A549 (cell line): Measurements from ENCODE around the gene CTNS. TPM values are rescaled to one million over a fixed set of nuclear protein-coding genes. Genes with fewer than 3 reads are reported as not detected.

ENCODE experiments used
- ATAC-seq, 2 experiments: fragments of 200-7000 bp in 1 of 2; fragments of >200 bp in 1 of 2; cut with Nextera tagmentation in 1 of 2; cut with Tn5 transposase in 1 of 2; 3 replicates each; pipeline versions ENCODE4 v1.8.0 to v1.9.1; 2018 to 2020; ENCODE audit warnings: mild to moderate bottlenecking in 1 of 2, moderate library complexity in 1 of 2
- CTCF ChIA-PET: fragments of 300-600 bp; sonication (Branson Sonifier 250); formaldehyde crosslinking; extraction: SDS; loops from one replicate; lab custom pipeline; 2021; ENCODE audit warnings: antibody characterized with exemption, inconsistent platforms; lab: Yijun Ruan, JAX
- POLR2A ChIA-PET: fragments of 350-600 bp; formaldehyde crosslinking; extraction: SDS; loops from one replicate; lab custom pipeline; 2021; ENCODE audit warnings: antibody characterized with exemption, inconsistent platforms; lab: Yijun Ruan, JAX
- DNase-seq, 2 experiments: peaks; one replicate each; pipeline versions ENCODE4 v3.0.0 to v3.0.0-alpha.2; 2011 to 2016; ENCODE audit warnings: low read depth in 1 of 2, low spot score in 1 of 2
- FAIRE-seq: peaks from 2 replicates; lab custom pipeline; 2011; peaks lifted over from hg19 to GRCh38; lab: Jason Lieb, UNC
- H3K27ac ChIP-seq, 2 experiments: fragments of >200 bp; sonication (Bioruptor Twin); formaldehyde crosslinking; 3 replicates each; pipeline ENCODE4 v1.5.1; 2016 to 2017
- H3K4me1 ChIP-seq: fragments of >200 bp; sonication (Bioruptor Twin); formaldehyde crosslinking; 3 replicates; pipeline ENCODE4 v1.6.1; 2016
- H3K4me2 ChIP-seq: fragments of >200 bp; sonication (Bioruptor Twin); formaldehyde crosslinking; 3 replicates; pipeline ENCODE4 v1.6.1; 2016
- H3K4me3 ChIP-seq: fragments of >200 bp; sonication (Bioruptor Twin); formaldehyde crosslinking; 3 replicates; pipeline ENCODE4 v1.5.1; 2016
- H3K9me3 ChIP-seq: fragments of >200 bp; sonication (Bioruptor Twin); formaldehyde crosslinking; 3 replicates; pipeline ENCODE4 v1.6.1; 2016
- ATOH8 ChIP-seq: fragments of 250-450 bp; sonication (Bioruptor Pico); IDR thresholded peaks from 2 replicates; pipeline ENCODE4 v1.5.0; 2020; ENCODE audit warnings: low read depth, mild to moderate bottlenecking, moderate library complexity
- CEBPB ChIP-seq, 2 experiments: fragments of >200 bp in 1 of 2; sonication (Bioruptor Twin) in 1 of 2; formaldehyde crosslinking in 1 of 2; IDR thresholded peaks; 2 replicates each; pipeline ENCODE4 v1.6.1; 2012 to 2016
- CHD4 ChIP-seq: fragments of 200-600 bp; sonication (generic); IDR thresholded peaks from 2 replicates; pipeline ENCODE4 v1.6.1; 2016; ENCODE audit warnings: antibody characterized with exemption, mild to moderate bottlenecking, borderline replicate concordance
- CTCF ChIP-seq: fragments of >200 bp; sonication (Bioruptor Twin); formaldehyde crosslinking; IDR thresholded peaks from 3 replicates; pipeline ENCODE4 v1.5.1; 2016
- EHF ChIP-seq: fragments of 250-450 bp; sonication (Bioruptor Pico); IDR thresholded peaks from 2 replicates; pipeline ENCODE4 v1.5.0; 2020; ENCODE audit warnings: mild to moderate bottlenecking
- ESRRA ChIP-seq: fragments of 150-350 bp; IDR thresholded peaks from 2 replicates; pipeline ENCODE4 v1.6.1; 2014; ENCODE audit warnings: mild to moderate bottlenecking, low read length, borderline replicate concordance
- FOSL2 ChIP-seq, 2 experiments: fragments of 450-650 bp in 1 of 2; fragments of >200 bp in 1 of 2; sonication (Bioruptor Twin) in 1 of 2; formaldehyde crosslinking; IDR thresholded peaks; 2 replicates each; pipeline versions ENCODE4 v1.5.0 to v1.6.1; 2016 to 2020; ENCODE audit warnings: mild to moderate bottlenecking in 1 of 2, moderate library complexity in 1 of 2
- GATA3 ChIP-seq: IDR thresholded peaks from 2 replicates; pipeline ENCODE4 v1.6.1; 2012; ENCODE audit warnings: borderline replicate concordance
- HES2 ChIP-seq: fragments of >200 bp; sonication (Bioruptor Twin); formaldehyde crosslinking; IDR thresholded peaks from 2 replicates; pipeline ENCODE4 v1.6.1; 2016
- JUNB ChIP-seq: fragments of >200 bp; sonication (Bioruptor Twin); formaldehyde crosslinking; IDR thresholded peaks from 2 replicates; pipeline ENCODE4 v1.6.1; 2016
- MYC ChIP-seq: IDR thresholded peaks from 2 replicates; pipeline ENCODE4 v1.6.1; 2012; ENCODE audit warnings: mild to moderate bottlenecking, inconsistent platforms, low read length, improper control_type of control experiment, borderline replicate concordance
- NFE2L2 ChIP-seq: fragments of 150-350 bp; conservative IDR thresholded peaks from 2 replicates; pipeline ENCODE4 v1.6.1; 2014; ENCODE audit warnings: low read length
- PHF8 ChIP-seq: fragments of 200-600 bp; sonication (generic); IDR thresholded peaks from 2 replicates; pipeline ENCODE4 v1.6.1; 2016; ENCODE audit warnings: low read depth, mild to moderate bottlenecking, antibody characterized with exemption, moderate library complexity, borderline replicate concordance
- POLR2AphosphoS2 ChIP-seq: conservative IDR thresholded peaks from 2 replicates; pipeline ENCODE4 v1.6.1; 2012; ENCODE audit warnings: low read length, improper control_type of control experiment, inconsistent platforms
- RAD21 ChIP-seq, 2 experiments: fragments of >200 bp in 1 of 2; sonication (Bioruptor Twin) in 1 of 2; formaldehyde crosslinking in 1 of 2; IDR thresholded peaks in 1 of 2; conservative IDR thresholded peaks in 1 of 2; 2 replicates in 1 of 2; 3 replicates in 1 of 2; pipeline ENCODE4 v1.6.1; 2012 to 2018; ENCODE audit warnings: inconsistent platforms in 1 of 2
- RCOR1 ChIP-seq: fragments of 150-350 bp; IDR thresholded peaks from 2 replicates; pipeline ENCODE4 v1.6.1; 2014; ENCODE audit warnings: antibody characterized with exemption, low read length, low read depth
- SMC3 ChIP-seq: fragments of >200 bp; sonication (Bioruptor Twin); formaldehyde crosslinking; IDR thresholded peaks from 3 replicates; pipeline ENCODE4 v1.6.1; 2018; ENCODE audit warnings: inconsistent platforms
- TFCP2L1 ChIP-seq: fragments of 250-450 bp; sonication (Bioruptor Pico); IDR thresholded peaks from 2 replicates; pipeline ENCODE4 v1.5.0; 2021; ENCODE audit warnings: mild to moderate bottlenecking
- TP53 ChIP-seq: fragments of 250-450 bp; sonication (Bioruptor Pico); IDR thresholded peaks from 2 replicates; pipeline ENCODE4 v1.5.0; 2021; ENCODE audit warnings: mild to moderate bottlenecking, moderate library complexity
- USF2 ChIP-seq: fragments of 450-650 bp; IDR thresholded peaks from 2 replicates; pipeline ENCODE4 v1.6.1; 2014; ENCODE audit warnings: antibody characterized with exemption
- WGBS: methylation state at CpG from one replicate; pipeline ENCODE4 v1.1.6; 2017; ENCODE audit errors: missing lambda C conversion rate; 5-methylcytosine and 5-hydroxymethylcytosine counted together
- polyA plus RNA-seq, 4 experiments: library from polyadenylated mRNA; depleted of rRNA in 3 of 4; stranded (reverse); fragments of >200 nt; fragmentation: RNase III in 1 of 4; extraction: RNeasy Plus Mini Kit Qiagen cat#74134 plus additional on column Dnase treatment in 1 of 4; gene quantifications; 2 replicates in 3 of 4; 3 replicates in 1 of 4; pipeline ENCODE4 v1.2.3, GENCODE V29; 2011 to 2017

Gene CTNS
- polyA plus RNA-seq, 2 of the 4 experiments (the other 2 are of a cell fraction): 6.5 to 20.3 TPM

- Histone ChIP-seq H3K27ac (no peak overlapping the region), H3K4me1 (no peaks in the 10 kb centered on the region), H3K4me2 (no peak overlapping the region), H3K9me3 (no peaks in the 10 kb centered on the region), H3K4me3 (no peak overlapping the region)
- CTCF ChIA-PET: interaction anchor here (1.2 kb wide), 1 partner anchor 57 kb away, joined by 5 read pairs; no protein-coding TSS in a partner anchor
- no peak for TF ChIP-seq JUNB
- no peak for TF ChIP-seq ESRRA
- no peak for TF ChIP-seq CEBPB (IDR thresholded peaks at IDR 0.05)
- no peak for TF ChIP-seq POLR2AphosphoS2
- ATAC-seq (no peak), FAIRE-seq (no peak), DNase-seq (no peak)
- WGBS: 90% methylated on average over 11 of the region's 12 CpGs
- POLR2A ChIA-PET: no interaction called here
These were observed 44.5 kb downstream of the CTNS start for GRCh38 chr17:3681057-3681456.

- no peak overlapping the region for H3K4me3 ChIP-seq
- DNase-seq (no peak), ATAC-seq (no peak), FAIRE-seq (no peak)
- CTCF ChIA-PET: interaction anchor here (1.2 to 1.7 kb wide), 4 partner anchors 10 to 146 kb away, joined by 3 to 6 read pairs (median 6); no protein-coding TSS in a partner anchor
- POLR2A ChIA-PET: no interaction called here
- 83% methylated on average over 20 of the region's 20 CpGs for WGBS
- no peak overlapping the region for H3K4me2 ChIP-seq
- no peak overlapping the region for H3K27ac ChIP-seq
- TF ChIP-seq RCOR1: no peak
- TF ChIP-seq FOSL2 (IDR thresholded peaks at IDR 0.05): no peak
- TF ChIP-seq FOSL2 (CRISPR knock-in tag; IDR thresholded peaks at IDR 0.05): no peak
- no peak for TF ChIP-seq CHD4
- TF ChIP-seq ESRRA: no peak
- no peak for TF ChIP-seq PHF8
- no peak for TF ChIP-seq HES2
- no peak for TF ChIP-seq NFE2L2
- no peak for TF ChIP-seq USF2
- no peak for TF ChIP-seq ATOH8 (CRISPR knock-in tag)
- no peak for TF ChIP-seq EHF
- TF ChIP-seq GATA3: no peak
- no peak for TF ChIP-seq TFCP2L1 (CRISPR knock-in tag)
- TF ChIP-seq JUNB: no peak
- no peak for TF ChIP-seq MYC
- TF ChIP-seq, all 56 proteins: peak for 0
- H3K4me1 ChIP-seq: no peaks in the 10 kb centered on the region
- no peaks in the 10 kb centered on the region for H3K9me3 ChIP-seq
These were observed 45.0 kb downstream of the CTNS start for GRCh38 chr17:3681565-3681964.

- Histone ChIP-seq H3K4me1 (no peaks in the 10 kb centered on the region), H3K9me3 (no peaks in the 10 kb centered on the region), H3K4me3 (no peak overlapping the region), H3K4me2 (no peak overlapping the region)
- no peak for ATAC-seq
- ChIA-PET CTCF (interaction anchor here (0.8 to 1.9 kb wide), 18 partner anchors 8 to 232 kb away, joined by 3 to 19 read pairs (median 5); partner anchors contain the start of genes HASPIN, ITGAE and NCBP3), POLR2A (no interaction called here)
- 85% methylated on average over 12 of the region's 12 CpGs for WGBS
- FAIRE-seq: no peak
- no peak for DNase-seq
- no peak for TF ChIP-seq USF2
- TF ChIP-seq, all 56 proteins: peak for 0
- H3K27ac ChIP-seq: no peak overlapping the region
These were observed 45.5 kb downstream of the CTNS start for GRCh38 chr17:3682033-3682432.

GRCh38 chr17:3683054-3683511, 46.5 kb downstream of the CTNS start:
- WGBS: 39% methylated on average over 10 of the region's 10 CpGs
- CTCF ChIA-PET: interaction anchor here (0.6 to 1.9 kb wide), 31 partner anchors 9 to 753 kb away, joined by 3 to 19 read pairs (median 4); partner anchors contain the start of genes HASPIN, ITGAE and NCBP3
- Histone ChIP-seq H3K9me3 (no peaks in the 10 kb centered on the region), H3K4me1 (no peaks in the 10 kb centered on the region), H3K27ac (no peak overlapping the region), H3K4me2 (no peak overlapping the region), H3K4me3 (no peak overlapping the region)
- DNase-seq (peak; percentile 63 to 93), FAIRE-seq (peak; percentile 88), ATAC-seq (peak; percentile 49 to 88; a peak in 5 of 6 replicates)
- TF ChIP-seq CHD4: peak; percentile 63; the same call in 1 of the 2 replicates
- peak; percentile 61 to 73 for TF ChIP-seq RAD21 (conservative IDR thresholded peaks at IDR 0.05 in 1 of 2, IDR thresholded peaks at IDR 0.05 in 1 of 2)
- TF ChIP-seq CTCF: peak; percentile 85
- peak; percentile 51; the same call in 2 of the 3 replicates for TF ChIP-seq SMC3
- TF ChIP-seq FOSL2 (IDR thresholded peaks at IDR 0.05): no peak
- TF ChIP-seq FOSL2 (CRISPR knock-in tag; IDR thresholded peaks at IDR 0.05): no peak
- TF ChIP-seq TP53: 0 out of 2 replicates have a peak, but pooled peaks have one; percentile 34
- POLR2A ChIA-PET: no interaction called here
